WERI-Rb-1 (cell line): ENCODE results near the gene VPS37C.

Source experiments
- DNase-seq: peaks from one replicate; pipeline ENCODE4 v3.0.0-alpha.2; 2020
- H3K27ac ChIP-seq: fragments of 250-450 bp; sonication (Bioruptor Pico); 2 replicates; pipeline ENCODE4 v1.5.1; 2020; ENCODE audit warnings: mild to moderate bottlenecking, moderate library complexity
- H3K27me3 ChIP-seq: fragments of 250-450 bp; sonication (Bioruptor Pico); 2 replicates; pipeline ENCODE4 v1.5.1; 2021; ENCODE audit warnings: mild to moderate bottlenecking, low read depth, moderate library complexity; ENCODE audit not compliant: insufficient read depth, severe bottlenecking
- H3K36me3 ChIP-seq: fragments of 250-450 bp; sonication (Bioruptor Pico); 2 replicates; pipeline ENCODE4 v1.5.1; 2020; ENCODE audit warnings: mild to moderate bottlenecking, moderate library complexity
- H3K4me3 ChIP-seq: 2 replicates; pipeline ENCODE4 v1.5.1; 2011; ENCODE audit warnings: low read depth, mild to moderate bottlenecking, control low read depth, low read length
- H3K9me3 ChIP-seq: fragments of 250-450 bp; sonication (Bioruptor Pico); 2 replicates; pipeline ENCODE4 v1.5.1; 2021; ENCODE audit warnings: mild to moderate bottlenecking, moderate library complexity; ENCODE audit not compliant: severe bottlenecking
- TF ChIP-seq, protein P1 (sequence below): IDR thresholded peaks from 2 replicates; pipeline ENCODE4 v1.5.1; 2011; ENCODE audit warnings: low read depth, mild to moderate bottlenecking, control low read depth, inconsistent platforms, low read length

VPS37C gene

DNA sequence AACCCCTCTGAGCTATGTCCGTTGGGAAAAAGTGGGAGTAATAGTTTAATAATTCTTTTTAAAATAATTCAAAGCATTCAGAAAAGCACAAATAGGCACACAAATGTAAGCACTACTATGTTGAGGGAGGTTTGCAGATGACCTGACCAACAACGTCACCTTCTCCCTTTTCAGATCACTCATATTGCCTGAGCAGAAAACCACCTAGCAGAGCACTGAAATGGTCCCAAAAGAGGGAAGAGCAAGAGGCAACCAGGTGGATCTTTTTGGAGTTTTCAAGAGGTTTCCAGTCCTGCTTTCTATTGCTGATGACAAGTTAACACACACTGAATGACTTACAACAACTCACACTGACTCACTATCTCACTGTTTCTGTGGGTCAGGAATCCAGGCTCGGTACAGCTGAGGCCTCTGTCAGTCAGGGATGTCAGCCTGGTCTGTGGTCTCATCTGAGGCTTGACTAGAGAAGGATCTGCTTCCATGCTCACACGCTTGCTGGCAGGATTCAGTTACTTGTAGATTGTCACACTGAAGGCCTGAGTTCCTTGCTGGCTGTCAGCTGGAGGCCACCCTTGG lies 37.8 kb upstream of the VPS37C start:
- DNase-seq: no peak
- Histone ChIP-seq H3K4me3 (no peak overlapping the region), H3K9me3 (no peaks in the 10 kb centered on the region), H3K27ac (no peak overlapping the region), H3K36me3 (no peaks in the 10 kb centered on the region), H3K27me3 (no peaks in the 10 kb centered on the region)
- TF ChIP-seq, protein P1, sequence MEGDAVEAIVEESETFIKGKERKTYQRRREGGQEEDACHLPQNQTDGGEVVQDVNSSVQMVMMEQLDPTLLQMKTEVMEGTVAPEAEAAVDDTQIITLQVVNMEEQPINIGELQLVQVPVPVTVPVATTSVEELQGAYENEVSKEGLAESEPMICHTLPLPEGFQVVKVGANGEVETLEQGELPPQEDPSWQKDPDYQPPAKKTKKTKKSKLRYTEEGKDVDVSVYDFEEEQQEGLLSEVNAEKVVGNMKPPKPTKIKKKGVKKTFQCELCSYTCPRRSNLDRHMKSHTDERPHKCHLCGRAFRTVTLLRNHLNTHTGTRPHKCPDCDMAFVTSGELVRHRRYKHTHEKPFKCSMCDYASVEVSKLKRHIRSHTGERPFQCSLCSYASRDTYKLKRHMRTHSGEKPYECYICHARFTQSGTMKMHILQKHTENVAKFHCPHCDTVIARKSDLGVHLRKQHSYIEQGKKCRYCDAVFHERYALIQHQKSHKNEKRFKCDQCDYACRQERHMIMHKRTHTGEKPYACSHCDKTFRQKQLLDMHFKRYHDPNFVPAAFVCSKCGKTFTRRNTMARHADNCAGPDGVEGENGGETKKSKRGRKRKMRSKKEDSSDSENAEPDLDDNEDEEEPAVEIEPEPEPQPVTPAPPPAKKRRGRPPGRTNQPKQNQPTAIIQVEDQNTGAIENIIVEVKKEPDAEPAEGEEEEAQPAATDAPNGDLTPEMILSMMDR: no peak

DNA sequence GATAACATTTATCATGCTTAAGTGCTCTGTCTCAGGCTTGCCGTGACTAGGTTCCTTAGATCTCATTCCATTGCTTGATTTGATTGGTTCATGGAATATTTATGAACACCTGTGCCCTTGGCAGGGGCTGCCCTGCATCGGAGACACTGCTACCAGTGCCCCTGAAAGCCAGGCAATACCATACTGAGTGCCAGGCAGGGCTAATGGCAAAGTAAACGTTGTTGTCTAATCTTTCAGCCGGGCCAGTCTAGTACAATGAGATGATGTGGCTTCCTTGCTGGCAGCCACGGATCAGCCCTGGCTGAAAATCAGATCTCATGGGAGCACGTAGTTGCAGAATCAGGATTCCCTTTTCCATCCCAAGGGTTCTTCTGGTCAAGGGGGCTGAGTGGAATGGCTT lies 37.1 kb upstream of the VPS37C start:
- Histone ChIP-seq H3K4me3 (no peak overlapping the region), H3K9me3 (no peaks in the 10 kb centered on the region), H3K36me3 (no peaks in the 10 kb centered on the region), H3K27ac (no peak overlapping the region), H3K27me3 (no peaks in the 10 kb centered on the region)
- DNase-seq: no peak
- TF ChIP-seq, protein P1: no peak

DNA sequence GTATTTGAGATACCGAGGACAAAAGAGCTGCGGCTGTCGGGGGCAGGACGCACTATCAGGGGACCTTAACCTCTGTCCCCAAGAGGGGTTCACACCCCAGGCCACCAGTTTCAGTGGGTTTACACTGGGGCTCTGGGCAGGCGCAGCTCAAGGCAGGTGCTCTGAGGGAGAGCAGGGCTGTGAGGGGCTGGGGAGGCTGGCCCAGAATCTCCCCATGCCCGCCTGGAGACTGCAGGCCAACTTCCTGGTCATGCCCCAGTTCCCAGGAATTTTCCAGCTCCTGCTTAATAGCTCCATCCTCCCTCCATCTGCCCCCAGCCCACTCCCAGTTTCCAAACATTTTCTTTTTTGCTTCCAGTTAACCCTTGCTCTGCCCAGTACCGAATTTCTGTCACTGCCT lies 34.5 kb upstream of the VPS37C start:
- DNase-seq: no peak
- H3K4me3 ChIP-seq: no peak overlapping the region
- H3K27me3 ChIP-seq: no peaks in the 10 kb centered on the region
- TF ChIP-seq, protein P1: no peak
- H3K9me3 ChIP-seq: no peaks in the 10 kb centered on the region
- no peaks in the 10 kb centered on the region for H3K36me3 ChIP-seq
- H3K27ac ChIP-seq: no peak overlapping the region

DNA sequence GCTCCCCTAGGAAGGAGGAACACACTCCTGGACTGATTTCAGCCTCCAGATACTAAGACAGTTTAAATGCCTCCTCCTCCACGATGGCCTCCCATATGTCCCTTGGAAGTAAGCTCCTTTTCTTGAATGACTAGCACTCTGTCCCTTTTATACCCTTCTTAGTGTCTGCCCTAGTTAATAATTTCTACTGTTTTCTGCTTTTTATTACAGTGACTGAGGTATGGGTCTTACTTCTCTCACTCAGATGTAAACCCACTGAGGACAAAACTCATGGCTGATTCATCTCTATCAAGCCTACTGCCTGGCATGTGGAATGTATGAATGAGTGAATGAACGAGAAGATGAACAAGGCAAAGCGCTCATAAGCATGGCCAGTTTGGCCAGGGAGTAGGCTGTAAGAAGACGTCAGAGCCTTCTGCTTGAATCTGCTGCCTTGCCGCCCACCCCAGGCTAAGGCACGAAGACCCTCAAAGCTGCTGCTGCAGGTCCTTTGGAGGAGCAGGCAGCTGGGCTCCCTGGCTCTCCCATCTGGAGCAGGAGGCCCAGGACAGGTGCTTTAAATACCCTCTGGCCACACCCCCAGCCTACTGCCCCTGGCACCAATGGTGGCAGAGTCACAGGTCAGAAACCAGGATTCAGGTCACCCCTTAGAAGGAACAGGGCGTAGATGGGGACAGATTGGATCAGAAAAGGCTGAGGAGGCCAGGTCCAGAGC lies 33.9 kb upstream of the VPS37C start:
- Histone ChIP-seq H3K9me3 (no peaks in the 10 kb centered on the region), H3K4me3 (no peak overlapping the region), H3K27me3 (no peaks in the 10 kb centered on the region), H3K27ac (no peak overlapping the region), H3K36me3 (no peaks in the 10 kb centered on the region)
- DNase-seq: no peak
- TF ChIP-seq, protein P1: no peak

DNA sequence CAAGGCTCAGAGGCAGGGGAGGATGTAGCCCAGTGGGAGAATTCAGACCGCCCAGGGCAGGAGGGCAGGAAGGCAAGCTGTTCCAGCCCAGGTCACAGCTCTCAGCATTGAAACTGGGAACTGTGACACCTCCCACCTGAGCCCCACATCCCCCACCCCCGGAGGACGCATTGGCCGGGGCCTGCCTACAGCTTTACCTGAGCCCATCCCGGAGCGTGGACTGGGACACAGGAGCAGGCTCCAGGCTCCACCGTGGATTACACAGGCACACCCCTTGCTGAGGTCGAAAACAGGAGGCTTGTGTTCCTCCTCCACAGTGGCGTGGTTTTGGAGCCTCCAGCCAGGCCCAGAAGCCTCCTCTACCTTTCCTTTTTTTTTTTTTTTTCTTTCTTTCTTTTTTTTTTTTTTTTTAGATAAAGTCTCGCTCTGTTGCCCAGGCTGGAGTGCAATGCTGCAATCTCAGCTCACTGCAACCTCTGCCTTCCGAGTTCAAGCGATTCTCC lies 33.0 kb upstream of the VPS37C start:
- H3K9me3 ChIP-seq: no peaks in the 10 kb centered on the region
- TF ChIP-seq, protein P1: no peak
- H3K4me3 ChIP-seq: no peak overlapping the region
- H3K27me3 ChIP-seq: no peaks in the 10 kb centered on the region
- no peaks in the 10 kb centered on the region for H3K36me3 ChIP-seq
- no peak overlapping the region for H3K27ac ChIP-seq
- DNase-seq: peak; percentile 16
